ENCODE data around the gene OMP. TPM values are rescaled to one million over a fixed set of nuclear protein-coding genes. Genes with fewer than 3 reads are reported as not detected.

The OMP gene
- total RNA-seq, 6 experiments from 2014 or later: 1.0 to 4.2 (median 2.0) TPM; not detected in 1

DNA sequence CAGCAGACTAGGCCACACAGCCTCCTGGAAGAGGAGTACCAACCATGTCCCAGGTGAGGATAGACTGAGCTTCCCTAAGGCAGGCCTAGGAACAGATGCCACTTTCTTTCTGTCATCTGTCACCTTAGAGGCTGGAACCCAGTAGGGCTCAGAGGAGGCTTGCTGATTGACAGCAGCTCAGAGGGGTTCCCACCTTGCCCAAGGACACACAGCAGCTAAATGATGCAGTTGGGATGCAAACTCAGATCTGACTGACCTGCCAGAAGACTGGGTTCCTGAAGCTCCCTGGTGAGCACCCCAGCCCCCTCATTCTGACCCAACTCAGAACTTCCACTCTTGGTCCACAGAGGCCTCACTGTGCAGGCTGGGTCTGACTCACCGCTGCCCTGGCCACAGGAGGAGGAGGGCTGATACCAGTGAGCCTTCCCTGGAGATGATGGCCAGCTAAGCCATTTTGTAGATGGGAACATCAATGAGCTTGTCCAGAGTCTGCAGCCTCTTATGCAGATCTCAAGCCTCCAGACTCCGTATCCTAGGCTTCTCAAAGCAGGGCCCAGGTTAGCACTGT lies 21.9 kb upstream of the OMP start:
- intact Hi-C loops (cut with DNase I): no loop called here
- no peaks in the 10 kb centered on the region for H3K9me3 ChIP-seq
- ATAC-seq: no peak
- no peaks in the 10 kb centered on the region for H3K27me3 ChIP-seq
- no peak overlapping the region for H3K27ac ChIP-seq
- TF ChIP-seq, protein P1, sequence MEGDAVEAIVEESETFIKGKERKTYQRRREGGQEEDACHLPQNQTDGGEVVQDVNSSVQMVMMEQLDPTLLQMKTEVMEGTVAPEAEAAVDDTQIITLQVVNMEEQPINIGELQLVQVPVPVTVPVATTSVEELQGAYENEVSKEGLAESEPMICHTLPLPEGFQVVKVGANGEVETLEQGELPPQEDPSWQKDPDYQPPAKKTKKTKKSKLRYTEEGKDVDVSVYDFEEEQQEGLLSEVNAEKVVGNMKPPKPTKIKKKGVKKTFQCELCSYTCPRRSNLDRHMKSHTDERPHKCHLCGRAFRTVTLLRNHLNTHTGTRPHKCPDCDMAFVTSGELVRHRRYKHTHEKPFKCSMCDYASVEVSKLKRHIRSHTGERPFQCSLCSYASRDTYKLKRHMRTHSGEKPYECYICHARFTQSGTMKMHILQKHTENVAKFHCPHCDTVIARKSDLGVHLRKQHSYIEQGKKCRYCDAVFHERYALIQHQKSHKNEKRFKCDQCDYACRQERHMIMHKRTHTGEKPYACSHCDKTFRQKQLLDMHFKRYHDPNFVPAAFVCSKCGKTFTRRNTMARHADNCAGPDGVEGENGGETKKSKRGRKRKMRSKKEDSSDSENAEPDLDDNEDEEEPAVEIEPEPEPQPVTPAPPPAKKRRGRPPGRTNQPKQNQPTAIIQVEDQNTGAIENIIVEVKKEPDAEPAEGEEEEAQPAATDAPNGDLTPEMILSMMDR (IDR thresholded peaks at IDR 0.05): no peak
- no peak for TF ChIP-seq POLR2A (IDR thresholded peaks at IDR 0.05)
- peaks cover 0 to 7% (median 0%) of the 10 kb centered on the region in 4 donors for H3K36me3 ChIP-seq
- no CpG with 5 or more reads among the region's 2 CpGs for WGBS (ENCODE audit: insufficient coverage, low coverage, low lambda C conversion rate, missing lambda C conversion rate)
- H3K4me1 ChIP-seq: peaks cover 0 to 22% (median 9%) of the 10 kb centered on the region in 4 donors
- H3K4me3 ChIP-seq: no peak overlapping the region
- DNase-seq: peak in 1 of 3 donors; percentile 25

- intact Hi-C loops (cut with DNase I): no loop called here
- Histone ChIP-seq H3K36me3 (peaks cover 0 to 7% (median 0%) of the 10 kb centered on the region in 4 donors), H3K27ac (no peak overlapping the region), H3K4me3 (no peak overlapping the region), H3K9me3 (no peaks in the 10 kb centered on the region), H3K27me3 (no peaks in the 10 kb centered on the region), H3K4me1 (peaks cover 0 to 28% (median 13%) of the 10 kb centered on the region in 4 donors)
- DNase-seq (peak in 1 of 3 donors; percentile 38), ATAC-seq (no peak)
- TF ChIP-seq POLR2A (IDR thresholded peaks at IDR 0.05): no peak
- TF ChIP-seq, protein P1 (IDR thresholded peaks at IDR 0.05): no peak
- no CpG with 5 or more reads among the region's 9 CpGs for WGBS (ENCODE audit: insufficient coverage, low coverage, low lambda C conversion rate, missing lambda C conversion rate)
These were observed 21.2 kb upstream of the OMP start for GRCh38 chr11:77081381-77081851.

DNA sequence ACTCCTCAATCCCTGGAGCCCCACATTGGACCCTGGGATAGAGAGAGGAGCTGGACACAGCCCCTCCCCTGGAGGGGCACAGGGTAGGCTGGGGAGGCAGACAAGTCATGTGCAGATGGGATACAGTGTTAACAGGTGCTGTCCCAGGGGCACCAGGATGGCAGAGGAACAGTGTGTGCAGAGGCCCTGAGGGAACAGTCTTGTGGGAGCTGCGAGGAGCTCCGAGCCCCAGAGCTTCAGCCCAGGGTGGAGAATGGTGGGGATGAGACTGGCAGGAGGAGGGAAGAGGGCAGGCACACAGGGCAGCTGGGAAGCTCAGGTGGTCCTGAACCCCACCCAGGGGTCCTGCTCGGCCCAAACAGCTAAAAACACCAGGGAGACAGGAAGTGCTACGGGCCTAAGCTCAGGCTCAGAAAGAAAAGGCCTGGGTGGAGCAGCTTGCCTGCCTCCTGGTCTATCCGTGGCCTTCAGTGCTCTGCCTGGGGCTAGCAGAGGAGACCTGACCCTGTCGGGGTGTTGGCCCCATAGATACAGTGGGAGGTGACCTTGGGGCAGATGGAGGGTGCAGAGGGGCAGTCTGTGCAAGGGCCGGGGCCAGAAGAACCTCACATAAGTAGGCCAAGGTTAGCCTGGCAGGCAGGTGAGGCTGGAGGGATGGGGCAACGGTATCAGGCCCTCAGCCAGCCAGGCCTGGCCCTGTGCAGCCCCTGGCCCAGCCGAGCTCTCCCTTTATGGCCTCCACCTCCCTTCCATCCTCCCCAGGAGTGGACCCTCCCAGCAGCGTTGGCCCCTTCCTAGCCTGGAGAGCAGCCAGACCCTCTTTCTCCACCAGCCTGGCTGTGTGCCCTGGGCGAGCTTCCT lies 20.4 kb upstream of the OMP start:
- DNase-seq (peak in 2 of 3 donors; percentile 54), ATAC-seq (peak in 1 of 4 donors; percentile 22)
- intact Hi-C loops (cut with DNase I): no loop called here
- Histone ChIP-seq H3K27me3 (no peaks in the 10 kb centered on the region), H3K9me3 (no peaks in the 10 kb centered on the region), H3K27ac (peak overlapping the region in 2 of 3 donors; percentile 5 to 57), H3K4me3 (no peak overlapping the region), H3K4me1 (peaks cover 0 to 36% (median 17%) of the 10 kb centered on the region in 4 donors), H3K36me3 (peaks cover 0 to 7% (median 0%) of the 10 kb centered on the region in 4 donors)
- 47% methylated on average over 5 of the region's 11 CpGs for WGBS (ENCODE audit: insufficient coverage, low coverage, low lambda C conversion rate, missing lambda C conversion rate)
- TF ChIP-seq, protein P1 (IDR thresholded peaks at IDR 0.05): no peak
- no peak for TF ChIP-seq POLR2A (IDR thresholded peaks at IDR 0.05)

DNA sequence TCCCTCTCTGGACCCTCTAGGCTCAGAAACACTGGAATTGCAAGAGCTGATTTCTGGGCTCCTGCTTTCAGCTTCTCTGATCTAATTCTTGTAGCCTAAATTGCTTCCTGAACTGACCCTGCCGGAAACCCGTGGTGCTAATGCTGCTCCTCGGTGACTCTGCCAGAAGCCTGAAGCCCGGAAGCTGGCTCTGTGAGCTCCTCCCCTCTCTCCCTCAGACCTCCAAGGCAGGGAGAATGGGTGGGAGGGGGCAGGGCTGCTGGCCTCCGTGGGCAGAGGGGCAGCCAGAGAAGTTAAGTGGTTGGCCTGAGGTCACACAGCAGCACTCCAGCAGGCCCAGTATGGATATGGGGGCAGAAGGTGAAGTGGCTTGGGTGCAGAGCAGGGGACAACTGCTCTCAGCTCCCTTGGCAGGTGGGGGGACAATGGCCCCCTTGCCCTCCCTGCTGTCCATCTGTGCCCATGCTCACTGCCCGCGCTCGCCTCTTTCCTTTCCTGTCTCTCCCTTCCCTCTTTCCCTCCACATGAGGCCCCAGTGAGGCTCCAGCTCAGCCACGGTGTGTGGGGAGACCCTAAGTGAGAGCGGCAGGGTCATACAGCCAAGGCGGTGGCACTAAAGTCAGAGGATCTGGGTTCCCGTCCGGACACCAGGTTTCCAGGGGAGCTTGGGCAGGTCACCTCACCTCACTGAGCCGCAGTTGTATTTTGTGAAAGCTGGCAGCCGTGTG lies 19.6 kb upstream of the OMP start:
- H3K4me1 ChIP-seq: peaks cover 0 to 44% (median 21%) of the 10 kb centered on the region in 4 donors
- TF ChIP-seq POLR2A (IDR thresholded peaks at IDR 0.05): no peak
- WGBS (ENCODE audit: insufficient coverage, low coverage, low lambda C conversion rate, missing lambda C conversion rate): 19% methylated on average over 4 of the region's 15 CpGs
- H3K27me3 ChIP-seq: no peaks in the 10 kb centered on the region
- H3K27ac ChIP-seq: peak overlapping the region; percentile 5 to 57 (median 43)
- DNase-seq: peak in 2 of 3 donors; percentile 45 to 62
- peaks cover 0 to 7% (median 0%) of the 10 kb centered on the region in 4 donors for H3K36me3 ChIP-seq
- peak; percentile 15 to 43 (median 28) for ATAC-seq
- H3K4me3 ChIP-seq: no peak overlapping the region
- no peaks in the 10 kb centered on the region for H3K9me3 ChIP-seq
- intact Hi-C loops (cut with DNase I): no loop called here
